Activated CD8-positive, alpha-beta memory T cell treated with anti-CD3 and anti-CD28 coated beads, Interleukin-2, amount 50 U/mL, for 4 hours (primary cell): ENCODE results near the gene PRKD1.

Experiments
- DNase-seq: peaks from one replicate; pipeline ENCODE4 v3.0.0-alpha.2; 2020

Gene PRKD1

GRCh38 chr14:29654901-29655550 lies 272.6 kb downstream of the PRKD1 start:
- DNase-seq: no peak

DNA sequence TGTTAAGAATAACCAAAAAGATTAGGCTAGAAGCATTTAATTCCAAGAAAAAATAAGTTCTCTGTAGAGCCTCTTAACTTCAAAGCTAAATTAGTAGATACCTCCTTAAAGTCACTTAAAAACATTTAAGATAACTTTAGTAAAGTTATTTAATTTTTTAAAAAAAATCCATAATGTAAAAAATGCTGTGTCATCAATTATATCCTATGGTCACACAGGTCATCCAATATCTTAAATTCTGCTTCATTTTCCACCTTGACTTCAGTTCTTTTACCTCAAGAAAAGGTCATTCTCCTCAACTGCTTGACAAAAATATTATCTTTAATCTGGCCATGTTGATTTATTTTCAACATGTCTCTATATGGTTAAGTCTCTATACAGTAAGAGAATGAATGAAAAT lies 274.3 kb downstream of the PRKD1 start:
- DNase-seq: no peak

DNA sequence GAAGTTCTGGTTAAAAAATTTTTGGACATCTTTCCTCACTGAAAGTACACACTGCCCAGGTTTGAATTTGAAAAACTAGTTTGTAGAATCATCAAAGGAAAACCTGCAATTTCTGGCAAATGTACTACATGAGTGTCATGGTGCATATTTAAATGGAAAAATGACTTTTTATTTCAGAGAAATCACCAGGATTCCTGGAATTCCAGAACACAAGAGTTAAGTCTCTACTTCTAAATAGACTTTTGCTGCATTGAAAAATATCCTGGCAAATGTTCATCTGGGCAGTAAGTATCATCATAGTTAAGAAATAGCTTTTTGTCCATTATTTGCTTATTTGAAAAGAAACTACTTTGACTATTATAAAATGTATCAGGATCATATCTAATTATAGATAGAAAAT lies 275.1 kb downstream of the PRKD1 start:
- no peak for DNase-seq

GRCh38 chr14:29650554-29651269 lies 276.9 kb downstream of the PRKD1 start:
- no peak for DNase-seq

- no peak for DNase-seq
These were observed 278.5 kb downstream of the PRKD1 start for GRCh38 chr14:29649170-29649569.

DNA sequence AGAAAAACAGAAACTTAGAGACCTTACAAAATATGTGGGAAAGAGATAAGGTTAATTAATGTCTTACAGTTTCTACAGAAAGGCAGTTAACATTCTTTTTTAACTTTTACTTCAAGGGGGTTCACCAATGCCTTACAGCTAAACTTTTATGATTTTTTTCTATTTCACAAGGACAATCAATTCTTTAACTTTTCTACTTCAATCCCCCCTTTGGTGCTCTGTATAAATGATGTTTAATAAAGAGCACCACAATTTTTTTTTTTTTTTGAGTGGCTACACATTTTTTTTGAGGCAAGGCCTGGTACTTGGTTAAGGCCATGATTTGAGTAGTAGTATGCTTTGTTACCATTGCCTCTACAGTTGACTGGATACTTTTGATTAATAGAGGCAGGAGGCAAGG lies 279.6 kb downstream of the PRKD1 start:
- no peak for DNase-seq

DNA sequence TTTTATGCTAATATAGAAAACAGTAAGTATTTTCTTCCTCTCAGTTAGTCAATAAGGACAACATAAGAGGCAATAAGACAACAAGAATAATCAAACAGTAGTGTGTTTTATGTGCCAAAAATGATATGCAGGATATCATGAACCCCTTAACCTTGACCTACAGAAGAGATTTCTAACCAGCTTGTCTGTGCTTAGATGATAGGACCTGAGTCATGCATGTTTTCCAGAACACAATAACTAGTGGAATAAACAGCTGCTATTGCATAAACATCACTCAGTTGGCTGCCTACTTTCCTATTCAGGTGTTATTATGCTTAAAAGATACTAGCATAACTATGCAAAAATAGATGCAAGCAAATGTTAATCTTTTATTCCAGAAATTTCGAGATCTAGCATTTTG lies 282.5 kb downstream of the PRKD1 start:
- DNase-seq: no peak

DNA sequence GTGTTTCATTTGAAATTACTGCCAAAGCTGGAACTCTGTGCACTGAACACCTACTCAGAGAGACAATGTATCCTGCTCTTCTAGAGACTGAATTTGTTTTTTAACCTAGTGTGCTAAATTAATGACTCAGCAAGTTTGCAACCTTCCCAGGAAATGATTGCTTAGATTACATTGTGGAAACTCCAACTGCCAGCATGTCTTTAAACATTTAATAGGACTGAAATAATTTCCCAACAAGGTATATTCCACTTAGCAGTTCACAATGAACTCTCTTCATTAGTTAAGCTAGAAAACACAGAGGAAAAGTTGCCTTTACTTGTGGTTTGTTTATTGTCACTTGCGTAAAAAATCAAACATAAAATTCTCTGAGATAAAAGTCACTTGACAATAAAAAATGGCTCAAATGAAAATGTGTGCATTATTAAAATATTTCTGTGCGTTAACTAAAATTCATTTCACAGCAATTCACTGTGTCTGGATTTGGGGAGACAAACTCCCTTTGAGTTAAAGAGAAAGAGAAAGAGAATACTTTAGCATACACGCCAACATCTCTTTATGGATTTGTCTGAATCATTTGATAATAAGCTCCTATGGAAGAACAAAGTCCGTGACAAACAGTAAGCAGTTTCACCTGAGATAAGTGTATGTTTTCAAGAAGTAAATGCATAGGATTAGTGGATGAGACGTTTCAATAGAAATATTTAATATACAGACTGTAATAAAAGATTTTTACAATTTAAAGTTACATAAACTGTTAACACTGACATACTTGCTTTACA lies 284.0 kb downstream of the PRKD1 start:
- DNase-seq: no peak

DNA sequence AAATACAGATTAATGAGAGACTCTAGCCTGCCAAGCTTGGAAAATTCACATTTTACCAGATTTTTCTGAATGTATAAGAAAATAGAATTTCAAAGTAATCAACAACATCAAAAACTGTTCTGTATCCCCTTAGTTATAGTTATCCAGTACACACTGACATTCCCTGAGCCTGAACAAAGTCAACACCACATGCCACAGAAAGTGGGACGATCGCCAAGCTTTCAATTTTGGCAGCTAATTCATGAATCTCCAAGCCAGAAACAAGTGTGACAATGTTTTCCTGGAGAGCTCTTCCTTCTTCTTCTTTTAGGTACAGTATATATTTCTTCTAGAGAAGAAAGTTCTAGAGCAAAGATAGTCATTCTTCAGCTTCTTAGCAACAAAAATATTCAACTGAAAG lies 290.2 kb downstream of the PRKD1 start:
- no peak for DNase-seq

DNA sequence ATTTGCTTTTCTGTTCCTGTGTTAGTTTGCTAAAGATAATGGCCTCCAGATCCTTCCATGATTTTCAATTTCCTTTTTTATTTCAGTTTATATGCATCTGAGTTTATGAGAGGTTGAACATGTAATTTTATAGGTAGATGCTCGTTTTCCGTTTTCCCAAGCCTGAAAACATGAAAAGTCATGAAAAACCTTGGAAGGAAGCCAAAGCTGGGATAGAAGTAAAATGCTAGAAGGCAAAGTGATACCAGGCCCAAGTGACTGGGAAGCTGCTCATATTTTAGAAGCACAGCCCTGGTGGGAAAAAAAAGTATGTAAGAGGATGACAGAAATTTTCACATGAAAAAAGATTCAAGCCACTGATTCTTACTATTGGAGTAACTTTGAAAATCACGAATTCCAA lies 290.8 kb downstream of the PRKD1 start:
- DNase-seq: no peak

DNA sequence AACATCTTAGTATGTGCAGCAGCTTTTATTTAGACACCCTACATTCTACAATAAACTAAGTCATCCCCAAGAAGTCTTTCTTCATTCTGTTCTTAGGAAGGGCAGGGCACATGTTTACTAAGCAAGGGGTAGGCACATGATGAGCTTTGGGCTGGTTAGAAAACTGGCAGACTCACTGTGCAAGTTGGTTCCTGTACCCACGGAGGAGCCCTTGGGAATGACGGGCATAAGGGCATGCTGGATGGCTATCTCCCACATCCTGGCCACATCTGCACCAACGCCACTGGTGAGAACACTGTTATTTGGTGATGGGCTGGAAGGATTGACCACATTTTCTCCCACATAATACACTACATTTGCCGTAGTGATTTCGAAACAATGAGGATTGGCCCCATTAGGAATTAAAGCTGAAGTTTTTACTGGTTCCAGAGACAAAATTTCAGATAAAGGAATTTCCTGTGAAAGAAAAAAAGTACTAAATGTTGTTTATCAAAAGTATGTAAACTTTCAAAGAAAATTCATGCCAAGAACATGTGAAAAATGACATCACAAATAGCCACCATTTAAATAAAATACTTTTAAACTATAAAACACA lies 297.0 kb downstream of the PRKD1 start:
- DNase-seq: no peak

DNA sequence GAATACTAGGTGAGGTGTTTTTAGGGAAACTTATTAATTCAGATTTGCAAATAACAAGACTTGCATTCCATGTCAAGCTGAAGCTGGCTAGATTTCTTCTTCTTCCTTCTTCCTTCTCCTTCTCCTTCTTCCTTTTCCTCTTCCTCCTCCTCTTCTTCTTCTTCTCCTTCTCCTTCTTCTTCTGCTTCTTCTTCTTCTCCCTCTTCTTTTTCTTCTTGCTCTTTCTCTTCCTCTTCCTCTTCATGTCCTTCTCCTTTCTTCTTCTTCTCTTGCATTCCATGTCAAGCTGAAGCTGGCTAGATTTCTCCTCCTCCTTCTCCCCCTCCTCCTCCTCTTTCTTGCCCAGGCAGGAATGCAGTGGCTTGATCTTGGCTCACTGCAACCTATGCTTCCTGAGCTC lies 297.8 kb downstream of the PRKD1 start:
- no peak for DNase-seq

DNA sequence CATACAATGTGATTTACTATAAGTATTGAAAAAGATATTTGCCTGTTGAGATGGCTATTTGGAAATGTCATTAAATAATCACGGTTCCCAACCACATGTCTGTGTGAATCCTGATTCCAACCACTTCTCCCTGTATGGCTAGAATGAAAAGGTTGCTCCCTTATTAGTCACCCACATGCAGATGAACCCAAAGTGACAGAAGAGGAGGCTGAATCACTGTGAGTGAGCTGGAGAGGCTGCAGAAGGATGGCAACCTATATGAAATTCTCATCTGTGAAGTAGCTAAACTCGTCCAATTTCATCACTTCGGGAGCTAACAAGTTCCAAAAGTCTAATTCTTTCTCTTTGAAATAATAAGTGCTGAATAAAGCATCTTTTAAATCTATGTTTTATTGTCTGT lies 300.5 kb downstream of the PRKD1 start:
- DNase-seq: no peak

GRCh38 chr14:29618323-29619067 lies 309.2 kb downstream of the PRKD1 start:
- no peak for DNase-seq

GRCh38 chr14:29616922-29617321 lies 310.7 kb downstream of the PRKD1 start:
- DNase-seq: no peak

GRCh38 chr14:29608861-29609260 lies 318.8 kb downstream of the PRKD1 start:
- no peak for DNase-seq

DNA sequence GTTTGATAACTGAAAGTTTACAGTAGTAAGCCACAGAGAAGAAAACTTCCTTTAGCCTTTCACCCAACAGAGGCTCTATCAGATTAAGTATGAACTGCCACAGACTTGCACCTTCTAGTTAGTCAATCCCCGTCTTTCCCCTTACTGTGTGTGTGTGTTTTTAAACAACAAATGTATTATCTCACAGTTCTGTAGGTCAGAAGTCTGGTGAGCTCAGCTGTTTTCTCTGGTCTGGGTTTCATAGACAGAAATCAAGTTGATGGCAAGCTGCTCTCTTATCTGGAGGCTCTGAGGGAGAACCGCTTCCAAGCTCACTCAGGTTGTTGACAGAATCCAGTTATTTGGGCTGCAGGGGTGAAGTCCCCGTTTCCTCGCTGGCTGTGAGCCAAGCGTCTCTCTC lies 320.5 kb downstream of the PRKD1 start:
- DNase-seq: no peak

GRCh38 chr14:29603696-29604095 lies 324.0 kb downstream of the PRKD1 start:
- no peak for DNase-seq

- no peak for DNase-seq
These were observed 326.0 kb downstream of the PRKD1 start for GRCh38 chr14:29601616-29602015.

- DNase-seq: no peak
These were observed 339.7 kb downstream of the PRKD1 start for GRCh38 chr14:29587761-29588470.

DNA sequence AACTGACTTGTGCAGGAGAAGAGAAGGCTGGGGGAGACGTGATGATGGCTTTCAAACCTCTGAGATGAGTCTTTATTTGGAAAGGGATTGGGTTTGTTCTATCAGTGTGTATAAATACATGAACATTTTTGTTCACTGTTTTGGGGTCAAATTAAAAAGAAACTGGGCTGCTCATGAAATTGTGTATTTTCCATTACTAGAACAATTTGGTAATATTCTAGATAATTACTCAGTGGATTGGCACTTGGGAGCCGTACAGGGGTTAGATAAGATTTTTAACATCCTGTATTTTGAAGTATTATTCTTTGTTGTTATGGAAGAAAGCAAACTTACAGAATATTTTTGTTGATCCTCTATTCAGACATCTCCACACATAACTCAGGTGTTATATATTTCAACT lies 340.6 kb downstream of the PRKD1 start:
- DNase-seq: no peak

DNA sequence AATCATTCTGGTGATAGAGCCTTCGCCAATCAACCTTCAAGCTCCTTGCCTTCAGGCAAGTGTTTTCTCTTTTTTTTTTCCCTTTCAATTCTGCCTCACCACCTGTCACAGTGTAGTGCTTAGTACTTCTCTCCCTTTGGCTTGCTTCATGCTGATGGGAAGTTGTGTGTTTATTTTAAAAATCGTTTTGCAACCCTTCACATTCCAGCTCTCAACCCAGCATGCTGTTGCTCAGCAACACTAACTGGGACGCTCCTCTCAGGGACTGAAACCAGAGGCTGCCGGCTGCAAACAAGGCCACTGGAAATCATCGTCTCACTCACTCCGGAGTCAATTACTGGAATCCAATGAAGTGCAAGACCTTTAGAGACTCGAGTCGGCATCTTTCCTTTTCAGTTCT lies 342.7 kb downstream of the PRKD1 start:
- no peak for DNase-seq
